HG03060 (cell line): ENCODE data around the gene CENPT.

Source experiments
- ATAC-seq: cut with Tn5 transposase; IDR thresholded peaks from one replicate; pipeline ENCODE4 v1.9.1; 2021; ENCODE audit warnings: low read depth, moderate number of reproducible peaks; ENCODE audit not compliant: unreplicated experiment

The CENPT gene

DNA sequence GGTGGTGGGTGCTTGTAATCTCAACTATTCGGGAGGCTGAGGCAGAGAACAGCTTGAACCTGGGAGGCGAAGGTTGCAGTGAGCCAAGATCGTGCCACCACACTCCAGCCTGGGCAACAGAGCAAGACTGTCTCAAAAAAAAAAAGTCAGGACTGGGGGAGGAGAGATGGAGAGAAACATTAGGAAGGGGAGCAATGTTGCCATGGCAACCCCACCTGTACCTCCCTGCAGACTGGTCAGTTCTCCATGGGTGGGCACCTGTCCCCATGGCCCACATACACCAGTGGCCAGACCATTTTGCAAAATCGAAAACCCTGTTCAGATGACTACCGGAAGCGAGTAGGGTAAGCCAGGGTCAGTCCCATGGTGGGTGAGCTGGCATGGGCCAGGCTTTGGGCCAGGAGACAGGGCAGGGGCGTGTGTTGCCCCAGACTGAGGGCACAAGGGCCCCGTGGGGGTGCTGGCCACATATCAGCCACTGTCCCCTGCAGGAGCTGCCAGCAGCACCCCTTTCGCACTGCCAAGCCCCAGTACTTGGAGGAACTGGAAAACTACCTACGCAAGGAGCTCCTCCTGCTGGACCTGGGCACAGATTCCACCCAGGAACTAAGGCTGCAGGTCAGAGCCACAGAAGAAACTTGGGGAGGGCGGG is 26.8 kb downstream of the CENPT start:
- no peak for ATAC-seq

DNA sequence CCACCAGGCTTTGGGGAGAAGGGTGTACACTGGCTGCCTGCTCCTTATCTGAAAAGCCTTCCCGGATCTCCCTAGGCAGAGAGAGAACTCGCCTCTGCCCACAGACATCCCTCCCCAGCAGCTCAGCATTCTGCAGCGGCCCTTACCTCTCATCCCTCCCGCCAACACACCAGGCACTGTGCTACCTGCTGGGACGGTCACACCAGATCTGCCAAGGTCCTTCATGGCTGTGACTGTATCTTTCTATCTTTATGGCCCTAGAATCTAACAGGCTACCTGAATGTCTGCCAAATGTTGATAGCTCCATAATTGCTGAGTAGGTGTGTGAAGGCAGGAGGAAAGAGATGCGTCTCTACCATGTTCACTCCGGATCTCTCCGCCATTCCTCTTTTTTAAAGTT is 32.9 kb downstream of the CENPT start:
- no peak for ATAC-seq

DNA sequence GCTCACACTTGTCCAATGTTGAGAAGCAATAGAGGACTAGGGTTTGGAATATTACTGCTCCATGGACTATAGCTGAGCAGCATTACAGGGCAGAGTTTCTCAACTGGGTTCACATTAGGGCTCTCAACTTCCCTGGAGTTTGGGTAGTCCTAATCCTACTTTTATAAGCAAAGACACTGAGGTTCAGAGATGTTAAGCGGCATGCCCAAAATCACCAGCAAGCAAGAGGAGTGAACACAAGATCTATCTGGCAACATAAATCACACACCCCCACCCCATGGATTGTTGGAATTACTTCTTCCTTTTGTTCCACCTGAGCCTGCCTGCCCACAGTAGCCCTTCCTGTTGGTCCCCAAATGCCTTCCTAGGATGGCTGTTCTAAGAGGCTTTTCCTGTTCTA is 35.6 kb downstream of the CENPT start:
- no peak for ATAC-seq

DNA sequence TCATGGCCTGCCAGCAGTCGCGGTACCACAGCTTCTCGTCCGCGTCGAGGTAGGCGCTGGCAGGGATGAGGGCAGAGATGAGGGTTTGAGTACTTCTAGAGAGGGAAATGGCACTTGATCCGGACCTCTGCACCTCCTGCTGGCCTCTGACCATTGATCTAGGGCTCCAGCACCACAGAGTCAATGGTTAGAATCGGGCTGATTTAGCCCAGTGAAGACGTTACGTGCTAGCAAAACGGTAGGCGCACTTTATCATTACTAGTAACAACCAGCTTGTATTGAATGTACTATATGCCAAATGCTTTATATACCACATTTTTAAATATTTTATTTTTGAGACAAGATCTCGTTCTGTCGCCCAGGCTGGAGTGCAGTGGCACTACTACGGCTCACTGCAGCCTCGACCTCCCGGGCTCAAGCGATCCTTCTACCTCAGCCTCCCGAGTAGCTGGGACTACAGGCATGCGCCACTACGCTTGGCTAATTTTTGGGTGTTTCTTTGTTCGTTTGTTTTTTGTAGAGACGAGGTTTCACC is 40.3 kb downstream of the CENPT start:
- ATAC-seq: no peak

DNA sequence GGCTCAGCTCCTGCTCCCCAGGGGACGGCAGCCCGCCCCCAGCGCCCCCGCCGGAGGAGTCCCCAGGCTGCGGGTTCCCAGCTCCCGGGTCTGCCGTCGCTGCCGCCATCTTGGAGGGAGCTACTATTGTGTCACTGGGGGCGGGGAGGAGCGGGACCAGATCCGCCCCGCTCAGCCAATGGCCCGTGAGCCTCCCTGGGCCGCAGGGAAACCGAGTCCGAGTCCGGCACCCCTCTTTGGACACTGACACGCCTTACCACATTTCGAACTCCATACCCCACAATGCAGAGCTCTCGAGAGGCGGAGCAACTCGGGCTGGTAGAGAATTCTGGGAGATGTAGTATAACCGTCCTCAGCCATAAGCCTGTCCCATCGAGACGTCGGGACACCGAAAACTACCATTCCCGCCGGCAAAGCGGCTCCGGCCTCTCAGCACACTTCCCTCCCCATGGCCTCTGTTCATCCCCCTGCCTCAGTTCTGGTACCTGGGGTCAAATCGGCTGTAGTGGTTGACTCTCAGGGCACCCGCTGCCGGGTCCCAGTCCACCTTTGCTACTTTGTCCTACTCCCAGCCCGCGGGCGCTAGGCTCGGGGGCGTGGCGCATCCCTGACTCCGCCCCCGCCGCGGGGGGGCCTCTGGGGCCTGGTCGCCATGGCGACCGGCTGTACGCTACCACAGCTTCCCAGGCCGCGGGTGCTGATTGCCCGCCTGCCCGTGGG is 40.9 kb downstream of the CENPT start, which contains the start of the genes RANBP10 and TSNAXIP1:
Gene RANBP10, minus strand, starts transcription at position 133 of the 720 bp plus-strand sequence. Its CDS starts 24 bp downstream, at position 109.
Gene TSNAXIP1, plus strand, starts transcription at position 462 of the 720 bp plus-strand sequence. CDS start 261 bp downstream, outside the sequence.
- peak; percentile 96 for ATAC-seq

- ATAC-seq: no peak
Measured at GRCh38 chr16:67805718-67806427, 41.6 kb downstream of the CENPT start.

- no peak for ATAC-seq
Measured at GRCh38 chr16:67804853-67805542, 42.5 kb downstream of the CENPT start.

DNA sequence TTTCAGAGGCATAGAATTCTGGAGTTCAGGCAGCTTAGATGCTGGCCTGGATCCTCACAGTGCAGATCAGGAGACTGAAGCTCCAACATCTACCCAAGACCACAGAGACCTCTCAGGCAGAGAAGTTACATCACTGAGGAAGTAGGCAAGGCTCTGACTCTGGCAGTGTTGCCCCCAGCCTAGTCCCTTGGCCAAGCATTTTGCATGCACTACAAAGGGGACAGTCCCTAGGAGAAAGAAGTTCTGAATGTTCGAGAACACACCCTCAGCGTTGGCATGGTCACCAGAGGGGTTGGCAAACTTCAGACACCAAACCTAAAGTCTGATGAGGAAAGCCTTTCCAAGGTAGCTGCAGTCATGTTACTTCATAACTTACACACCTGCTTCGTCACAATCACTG is 43.6 kb downstream of the CENPT start:
- ATAC-seq: no peak

GRCh38 chr16:67801883-67802282 is 45.6 kb downstream of the CENPT start:
- no peak for ATAC-seq

DNA sequence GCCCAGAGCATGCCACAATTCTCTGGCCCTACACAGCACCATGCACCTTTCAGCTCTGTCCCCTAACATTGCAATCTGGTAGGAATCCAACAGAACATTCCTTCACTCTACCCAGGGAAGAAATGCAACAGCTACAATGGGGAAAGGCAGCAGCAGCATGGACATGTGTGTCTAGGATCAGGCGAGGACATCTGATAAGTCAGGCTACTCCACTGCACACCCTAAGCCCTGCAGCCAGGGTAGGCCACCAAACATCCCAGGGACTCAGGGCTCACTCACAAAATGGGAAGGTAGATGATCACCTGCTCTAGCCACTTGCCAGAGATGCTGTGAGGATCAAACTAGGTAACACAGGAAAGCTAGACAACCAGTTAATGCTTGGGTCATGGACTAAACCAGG is 46.3 kb downstream of the CENPT start:
- no peak for ATAC-seq

DNA sequence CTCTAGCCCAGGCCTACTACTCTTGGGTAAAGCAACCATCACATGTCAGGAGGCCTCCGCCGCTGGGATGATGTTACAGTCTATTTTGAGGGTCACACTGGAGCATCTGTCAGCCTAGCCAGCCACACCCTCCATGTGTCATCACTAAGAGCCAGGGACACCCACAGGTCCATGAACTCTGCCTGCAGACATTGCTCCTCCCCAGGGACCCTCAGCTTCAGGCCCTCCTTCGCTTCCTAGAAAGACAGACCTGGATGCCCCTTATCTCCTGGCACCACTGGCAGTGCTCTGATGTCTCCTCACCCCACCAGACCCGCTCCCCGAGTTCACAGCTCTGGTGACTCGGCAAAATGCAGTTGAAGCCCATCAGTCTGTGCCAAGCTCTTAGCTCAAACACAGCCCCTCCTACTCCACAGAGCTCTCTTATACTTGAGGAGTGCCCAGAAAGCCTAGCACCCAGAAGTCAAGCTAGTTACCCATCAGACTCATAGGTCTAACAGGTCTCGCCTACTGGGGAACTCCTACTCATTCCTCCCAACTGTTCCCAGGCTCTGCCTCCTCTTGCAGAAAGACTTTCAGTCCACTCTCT is 47.1 kb downstream of the CENPT start:
- ATAC-seq: no peak

GRCh38 chr16:67796099-67796718 is 51.3 kb downstream of the CENPT start:
- ATAC-seq: no peak

DNA sequence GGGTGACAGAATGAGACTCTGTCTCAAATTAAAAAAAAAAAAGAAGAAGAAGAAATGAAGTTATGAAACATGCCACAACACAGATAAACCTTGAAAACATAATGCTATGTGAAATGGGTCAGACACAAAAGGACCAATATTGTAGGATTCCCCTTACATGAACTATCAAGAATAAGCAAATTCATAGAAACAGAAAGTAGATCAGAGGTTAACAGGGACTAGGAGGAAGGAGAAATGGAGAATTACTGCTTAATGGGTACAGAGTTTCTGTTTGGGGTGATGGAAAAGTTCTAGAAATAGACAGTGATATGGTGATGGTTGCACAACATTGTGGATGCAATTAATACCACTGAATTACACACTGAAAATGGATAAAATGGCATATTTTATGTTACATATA is 57.4 kb downstream of the CENPT start:
- no peak for ATAC-seq

DNA sequence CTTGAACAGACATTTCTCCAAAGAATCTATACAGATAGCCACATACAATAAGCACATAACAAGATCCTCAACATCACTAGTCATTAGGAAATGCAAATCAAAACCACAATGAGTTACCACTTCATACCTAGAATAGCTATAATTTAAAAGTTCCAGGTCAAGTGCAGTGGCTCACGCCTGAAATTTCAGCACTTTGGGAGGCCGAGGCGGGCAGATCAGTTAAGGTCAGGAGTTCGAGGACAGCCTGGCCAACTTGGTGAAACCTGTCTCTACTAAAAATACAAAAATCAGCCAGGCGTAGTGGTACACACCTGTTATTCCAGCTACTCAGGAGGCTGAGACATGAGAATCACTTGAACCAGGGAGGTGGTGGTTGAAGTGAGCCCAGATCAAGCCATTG is 61.0 kb downstream of the CENPT start:
- no peak for ATAC-seq

DNA sequence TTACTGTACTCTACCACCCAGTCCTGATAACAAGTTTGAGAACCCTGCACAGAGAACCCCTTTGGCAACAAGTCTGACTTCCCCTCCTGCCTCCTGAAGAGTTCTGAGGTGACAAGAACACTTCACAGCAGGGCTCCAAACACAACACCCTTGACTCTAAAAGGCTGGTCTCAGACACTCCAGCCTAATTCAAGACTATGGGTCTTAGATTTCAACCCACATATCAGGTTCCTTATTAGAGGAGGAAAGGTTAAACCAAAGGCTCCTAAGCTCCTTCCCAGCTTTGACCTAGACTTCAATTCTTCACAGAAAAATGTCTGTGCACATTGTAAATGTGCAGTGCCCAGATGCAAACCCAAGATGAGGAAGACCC is 64.2 kb downstream of the CENPT start:
- no peak for ATAC-seq

- no peak for ATAC-seq
Measured at GRCh38 chr16:67782567-67783352, 64.7 kb downstream of the CENPT start.

DNA sequence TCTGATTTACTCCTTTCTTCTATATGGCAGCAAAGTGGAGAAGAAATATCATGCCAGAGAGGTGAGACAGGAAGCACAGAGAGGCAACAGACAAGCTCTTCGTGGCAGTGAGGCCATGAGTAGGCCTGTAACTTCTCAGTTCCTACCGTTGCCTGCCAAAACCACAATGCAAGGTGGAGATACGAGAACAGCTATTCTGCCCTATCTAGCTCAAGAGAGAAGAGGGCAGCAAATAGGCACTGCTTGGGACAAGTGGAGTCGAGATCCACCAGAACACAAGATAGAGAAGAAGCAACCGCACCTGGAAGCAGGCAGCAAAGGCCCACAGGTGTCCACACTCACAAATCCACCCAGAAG is 66.0 kb downstream of the CENPT start:
- ATAC-seq: no peak

- ATAC-seq: no peak
Measured at GRCh38 chr16:67780847-67781564, 66.5 kb downstream of the CENPT start.
